ENCODE measurements around the gene ARHGAP31.

DNA sequence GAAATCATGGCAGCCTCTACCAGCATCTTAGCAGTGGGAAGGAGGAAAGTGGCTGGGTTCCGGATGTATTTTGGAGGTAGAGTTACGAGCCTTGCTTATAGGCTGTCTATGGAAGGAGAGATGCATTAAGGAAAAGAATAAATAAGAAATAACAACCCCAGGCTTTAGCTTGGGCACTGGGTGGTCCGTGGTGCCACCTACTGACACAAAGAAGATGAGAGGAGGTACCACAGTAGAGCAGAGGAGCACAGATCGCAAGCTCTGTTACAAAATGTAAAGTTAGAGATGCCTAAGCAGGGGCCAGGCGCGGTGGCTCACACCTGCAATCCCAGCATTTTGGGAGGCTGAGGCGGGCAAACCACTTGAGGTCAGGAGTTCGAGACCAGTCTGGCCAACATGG, 94.4 kb downstream of the ARHGAP31 start:
- TF ChIP-seq CTCF (conservative IDR thresholded peaks at IDR 0.05 in 1 of 2, IDR thresholded peaks at IDR 0.05 in 1 of 2; ENCODE audit: extremely low read depth in 1 of 2, insufficient read depth in 1 of 2, low read depth in 1 of 2, low read length in 2 of 2) (no peak), EZH2 (IDR thresholded peaks at IDR 0.05; ENCODE audit: borderline replicate concordance, low read length) (no peak)

Data from mammary epithelial cell (primary cell).